ENCODE data around the gene NPB. TPM values are rescaled to one million over a fixed set of nuclear protein-coding genes. Genes with fewer than 3 reads are reported as not detected.

Gene NPB
- total RNA-seq, 4 donors from 2014 or later, result 0.41 TPM; not detected in 3

DNA sequence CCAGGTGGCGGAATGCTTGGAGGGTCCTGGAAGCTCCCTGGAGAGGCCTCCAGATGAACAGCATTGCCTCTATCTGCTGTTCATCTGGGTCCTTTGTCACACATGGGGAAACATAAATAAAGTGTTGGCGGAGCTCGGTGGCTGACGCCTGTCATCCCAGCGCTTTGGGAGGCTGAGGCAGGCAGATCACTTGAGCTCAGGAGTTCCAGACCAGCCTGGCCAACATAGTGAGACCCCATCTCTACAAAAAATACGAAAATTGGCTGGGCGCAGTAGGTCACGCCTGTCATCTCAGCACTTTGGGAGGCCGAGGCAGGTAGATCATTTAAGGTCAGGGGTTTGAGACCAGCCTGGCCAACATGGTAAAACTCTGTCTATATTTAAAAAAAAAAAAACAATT lies 42.8 kb downstream of the NPB start:
- Histone ChIP-seq H3K4me3 (no peak overlapping the region), H3K36me3 (no peaks in the 10 kb centered on the region), H3K4me1 (peaks cover 0 to 6% (median 0%) of the 10 kb centered on the region in 4 donors), H3K27me3 (peaks cover 34% of the 10 kb centered on the region), H3K27ac (no peak overlapping the region), H3K9me3 (no peaks in the 10 kb centered on the region)
- in situ Hi-C loops (cut with MboI; ENCODE audit: low pct_ligation_motif_present in 1 of 4, low pct_unique_long_range_greater_than_20kb in 1 of 4, low sequenced_read_pairs in 3 of 4), result no loop called here
- no peak for DNase-seq
- 86% methylated on average over 9 of the region's 9 CpGs; no CpG with 5 or more reads in 1 of the 2 donors for WGBS, 2 donors (ENCODE audit: low coverage in 1 of 2)
- TF ChIP-seq, protein P1, sequence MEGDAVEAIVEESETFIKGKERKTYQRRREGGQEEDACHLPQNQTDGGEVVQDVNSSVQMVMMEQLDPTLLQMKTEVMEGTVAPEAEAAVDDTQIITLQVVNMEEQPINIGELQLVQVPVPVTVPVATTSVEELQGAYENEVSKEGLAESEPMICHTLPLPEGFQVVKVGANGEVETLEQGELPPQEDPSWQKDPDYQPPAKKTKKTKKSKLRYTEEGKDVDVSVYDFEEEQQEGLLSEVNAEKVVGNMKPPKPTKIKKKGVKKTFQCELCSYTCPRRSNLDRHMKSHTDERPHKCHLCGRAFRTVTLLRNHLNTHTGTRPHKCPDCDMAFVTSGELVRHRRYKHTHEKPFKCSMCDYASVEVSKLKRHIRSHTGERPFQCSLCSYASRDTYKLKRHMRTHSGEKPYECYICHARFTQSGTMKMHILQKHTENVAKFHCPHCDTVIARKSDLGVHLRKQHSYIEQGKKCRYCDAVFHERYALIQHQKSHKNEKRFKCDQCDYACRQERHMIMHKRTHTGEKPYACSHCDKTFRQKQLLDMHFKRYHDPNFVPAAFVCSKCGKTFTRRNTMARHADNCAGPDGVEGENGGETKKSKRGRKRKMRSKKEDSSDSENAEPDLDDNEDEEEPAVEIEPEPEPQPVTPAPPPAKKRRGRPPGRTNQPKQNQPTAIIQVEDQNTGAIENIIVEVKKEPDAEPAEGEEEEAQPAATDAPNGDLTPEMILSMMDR (IDR thresholded peaks at IDR 0.05), result no peak
- TF ChIP-seq EP300 (IDR thresholded peaks at IDR 0.05; ENCODE audit: low read depth), result no peak
- TF ChIP-seq POLR2A (IDR thresholded peaks at IDR 0.05), result no peak
- TF ChIP-seq POLR2AphosphoS5 (IDR thresholded peaks at IDR 0.05), result no peak
- intact Hi-C loops (cut with DNase I; ENCODE audit: low total_unique reads), result no loop called here

GRCh38 chr17:81947189-81947588 lies 45.2 kb downstream of the NPB start, which contains the start of gene MYADML2:
Gene MYADML2 (minus strand): TSS chr17:81947233. CDS start chr17:81941741, 5,492 bp downstream.
- no peak for DNase-seq
- Histone ChIP-seq H3K4me1 (no peaks in the 10 kb centered on the region), H3K27me3 (peaks cover 19% of the 10 kb centered on the region), H3K4me3 (no peak within 1 kb of the TSS), H3K9me3 (no peaks in the 10 kb centered on the region), H3K27ac (no peak within 1 kb of the TSS), H3K36me3 (no peaks in the 10 kb centered on the region)
- intact Hi-C loops (cut with DNase I; ENCODE audit: low total_unique reads), result no loop called here
- no peak for TF ChIP-seq POLR2A (IDR thresholded peaks at IDR 0.05)
- TF ChIP-seq, protein P1 (IDR thresholded peaks at IDR 0.05), result no peak
- TF ChIP-seq POLR2AphosphoS5 (IDR thresholded peaks at IDR 0.05), result no peak
- TF ChIP-seq EP300 (IDR thresholded peaks at IDR 0.05; ENCODE audit: low read depth), result no peak
- in situ Hi-C loops (cut with MboI; ENCODE audit: low pct_ligation_motif_present in 1 of 4, low pct_unique_long_range_greater_than_20kb in 1 of 4, low sequenced_read_pairs in 3 of 4), result no loop called here
- WGBS, 2 donors (ENCODE audit: low coverage in 1 of 2), result 40 to 81% methylated on average over 1 to 13 of the region's 13 CpGs

DNA sequence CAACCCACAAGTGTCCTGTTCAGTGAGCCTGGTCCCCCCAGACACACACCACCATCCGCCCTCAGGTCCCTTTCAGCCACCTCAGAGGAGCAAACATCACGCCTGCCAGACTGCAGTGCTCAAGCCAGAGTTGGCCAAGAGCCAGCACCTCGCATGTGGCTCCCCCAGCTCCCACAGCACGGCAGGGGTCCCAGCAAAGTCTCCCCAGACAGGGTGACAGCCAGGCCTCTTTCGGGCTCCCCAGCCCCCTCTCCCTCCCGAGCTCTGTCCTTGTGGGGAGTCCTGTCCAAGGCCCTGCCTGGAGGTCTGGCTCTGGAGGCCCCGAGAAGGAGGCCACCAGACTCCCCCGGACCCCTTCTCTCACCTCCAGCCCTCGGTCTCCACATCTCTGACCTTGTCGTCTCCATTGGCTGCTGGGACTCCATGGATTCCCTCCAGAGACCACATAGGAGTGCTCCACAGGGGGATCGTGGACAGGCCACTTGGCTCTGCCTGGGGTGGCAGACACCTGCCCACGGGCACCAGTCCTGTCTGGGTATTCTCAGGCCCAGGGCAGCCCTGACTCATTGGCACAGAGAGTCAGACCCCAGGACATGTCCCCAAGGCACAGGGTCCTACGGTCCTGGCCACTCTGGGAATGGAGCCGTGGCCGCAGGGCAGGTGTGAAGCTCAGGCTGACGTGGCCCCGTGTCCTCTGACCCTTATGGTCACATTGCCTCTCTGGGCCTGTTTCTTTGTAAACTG lies 46.8 kb downstream of the NPB start:
- no peak for DNase-seq
- Histone ChIP-seq H3K9me3 (no peaks in the 10 kb centered on the region), H3K4me1 (no peaks in the 10 kb centered on the region), H3K27me3 (peaks cover 7% of the 10 kb centered on the region), H3K4me3 (no peak overlapping the region), H3K27ac (no peak overlapping the region), H3K36me3 (no peaks in the 10 kb centered on the region)
- 77 to 93% methylated on average over 2 to 17 of the region's 17 CpGs for WGBS, 2 donors (ENCODE audit: low coverage in 1 of 2)
- TF ChIP-seq POLR2A (IDR thresholded peaks at IDR 0.05) (no peak), POLR2AphosphoS5 (IDR thresholded peaks at IDR 0.05) (no peak), EP300 (IDR thresholded peaks at IDR 0.05; ENCODE audit: low read depth) (no peak)
- TF ChIP-seq, protein P1 (IDR thresholded peaks at IDR 0.05), result no peak
- intact Hi-C loops (cut with DNase I; ENCODE audit: low total_unique reads), result no loop called here
- in situ Hi-C loops (cut with MboI; ENCODE audit: low pct_ligation_motif_present in 1 of 4, low pct_unique_long_range_greater_than_20kb in 1 of 4, low sequenced_read_pairs in 3 of 4), result no loop called here

DNA sequence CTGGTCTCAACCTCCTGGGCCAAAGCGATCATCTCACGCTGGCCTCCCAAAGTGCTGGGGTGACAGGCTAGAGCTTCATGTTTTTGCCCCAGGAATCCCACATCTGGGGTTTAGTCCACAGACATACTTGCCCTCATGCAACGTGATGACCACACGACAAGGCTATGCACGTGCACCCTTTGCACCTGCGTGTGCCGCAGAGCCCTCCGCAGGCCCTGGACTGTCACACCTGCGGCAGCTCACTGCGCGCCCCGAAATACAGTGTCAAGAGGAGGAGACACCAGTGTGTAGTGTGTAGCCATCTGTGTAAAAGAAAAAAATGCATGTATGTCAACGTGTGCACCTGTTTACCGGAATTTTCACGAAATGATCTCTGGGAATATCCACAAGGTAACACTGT lies 48.5 kb downstream of the NPB start:
- no peaks in the 10 kb centered on the region for H3K36me3 ChIP-seq
- no peaks in the 10 kb centered on the region for H3K9me3 ChIP-seq
- H3K27ac ChIP-seq, result no peak overlapping the region
- H3K27me3 ChIP-seq, result no peaks in the 10 kb centered on the region
- no peak for DNase-seq
- H3K4me3 ChIP-seq, result no peak overlapping the region
- H3K4me1 ChIP-seq, result no peaks in the 10 kb centered on the region
- intact Hi-C loops (cut with DNase I; ENCODE audit: low total_unique reads) (no loop called here), in situ Hi-C loops (cut with MboI; ENCODE audit: low pct_ligation_motif_present in 1 of 4, low pct_unique_long_range_greater_than_20kb in 1 of 4, low sequenced_read_pairs in 3 of 4) (loop anchor here in 1 of 4 donors (25.0 kb wide), 1 partner anchor 212 kb away; no protein-coding TSS in a partner anchor)
- WGBS, 2 donors (ENCODE audit: low coverage in 1 of 2), result 69 to 79% methylated on average over 7 to 15 of the region's 15 CpGs
- TF ChIP-seq, protein P1 (IDR thresholded peaks at IDR 0.05), result no peak
- TF ChIP-seq POLR2A (IDR thresholded peaks at IDR 0.05) (no peak), EP300 (IDR thresholded peaks at IDR 0.05; ENCODE audit: low read depth) (no peak), POLR2AphosphoS5 (IDR thresholded peaks at IDR 0.05) (no peak)

All from transverse colon (tissue), 4 donors.